Chondrocyte (in vitro differentiated cells): ENCODE measurements around the gene SPDEF. TPM values are rescaled to one million over a fixed set of nuclear protein-coding genes. Genes with fewer than 3 reads are reported as not detected.

Experiments used
- DNase-seq: peaks from one replicate; pipeline ENCODE4 v3.0.0; 2021; ENCODE audit warnings: mixed read lengths, low spot score
- H3K27ac Mint-ChIP-seq: one replicate; pipeline ENCODE4 v1.8.0; 2021; ENCODE audit warnings: mild to moderate bottlenecking, moderate library complexity, mixed read lengths; ENCODE audit not compliant: unreplicated experiment
- H3K27me3 Mint-ChIP-seq: 2 replicates; pipeline ENCODE4 v1.8.0; 2021; ENCODE audit warnings: low read depth, mixed read lengths
- H3K36me3 Mint-ChIP-seq: 2 replicates; pipeline ENCODE4 v1.8.0; 2021; ENCODE audit warnings: low read depth, mixed read lengths
- H3K4me1 Mint-ChIP-seq: 2 replicates; pipeline ENCODE4 v1.8.0; 2021; ENCODE audit warnings: low read depth, mild to moderate bottlenecking, mixed read lengths
- H3K4me3 Mint-ChIP-seq: one replicate; pipeline ENCODE4 v1.8.0; 2021; ENCODE audit warnings: mild to moderate bottlenecking, moderate library complexity, mixed read lengths; ENCODE audit not compliant: unreplicated experiment
- H3K9me3 Mint-ChIP-seq: 2 replicates; pipeline ENCODE4 v1.8.0; 2021; ENCODE audit warnings: low read depth, mixed read lengths
- CTCF ChIP-seq: fragments of 200-600 bp; sonication (generic); IDR thresholded peaks from 2 replicates; pipeline ENCODE4 v1.5.0; 2021; ENCODE audit warnings: antibody characterized with exemption, mild to moderate bottlenecking, moderate library complexity
- total RNA-seq: library from RNA; stranded (reverse); gene quantifications from 3 replicates; pipeline ENCODE4 v1.2.1, GENCODE V29; 2021

The SPDEF gene
- total RNA-seq, 1 donor from 2014 or later: 0.10 TPM

GRCh38 chr6:34553750-34554149 lies 2.4 kb downstream of the SPDEF start:
- Mint-ChIP-seq H3K27me3 (no peaks in the 10 kb centered on the region), H3K4me1 (no peaks in the 10 kb centered on the region), H3K27ac (no peak overlapping the region), H3K9me3 (no peaks in the 10 kb centered on the region), H3K36me3 (no peaks in the 10 kb centered on the region), H3K4me3 (no peak overlapping the region)
- TF ChIP-seq CTCF: no peak
- no peak for DNase-seq

DNA sequence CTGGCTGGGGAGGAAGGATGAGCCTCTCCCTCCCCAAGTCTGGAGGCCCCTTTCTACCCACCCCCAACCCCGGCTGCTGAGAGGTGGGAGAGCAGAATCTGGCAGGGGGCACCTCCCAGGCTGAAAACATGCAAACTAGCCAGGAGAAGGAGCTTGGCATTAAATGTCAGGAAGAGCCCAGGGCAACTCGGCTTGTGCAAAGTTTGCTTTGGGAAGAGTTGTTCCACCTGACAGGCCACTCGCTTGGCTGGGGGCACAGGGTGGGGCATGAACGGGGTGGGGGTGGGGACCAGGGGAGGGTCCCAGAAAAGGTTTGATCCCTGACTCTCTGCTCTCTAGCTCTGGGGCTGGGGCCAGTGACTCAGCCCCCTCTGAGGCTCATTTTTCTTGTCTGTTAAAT lies 3.0 kb downstream of the SPDEF start:
- Mint-ChIP-seq H3K4me1 (no peaks in the 10 kb centered on the region), H3K36me3 (no peaks in the 10 kb centered on the region), H3K9me3 (no peaks in the 10 kb centered on the region), H3K27me3 (no peaks in the 10 kb centered on the region), H3K4me3 (no peak overlapping the region), H3K27ac (no peak overlapping the region)
- no peak for DNase-seq
- TF ChIP-seq CTCF: no peak

DNA sequence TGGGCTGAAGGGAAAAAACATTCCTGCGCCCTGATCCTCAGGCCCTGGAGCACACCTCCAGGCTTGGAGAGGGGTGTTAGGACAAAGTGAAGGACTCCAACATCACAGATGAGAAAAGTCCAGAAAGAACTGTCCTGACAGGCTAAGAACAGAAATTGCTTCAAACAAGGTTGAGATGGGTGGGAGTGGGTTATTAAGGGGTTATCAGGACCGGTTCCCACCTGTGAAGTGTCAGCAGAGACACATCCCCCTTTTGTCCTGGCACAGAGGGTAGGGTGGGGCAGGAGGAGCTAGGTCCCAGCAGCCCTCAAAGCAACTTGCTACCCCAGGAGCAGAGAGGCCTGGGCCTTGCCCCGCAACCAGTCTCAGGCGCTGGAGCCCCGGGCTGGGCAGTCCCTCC lies 3.5 kb downstream of the SPDEF start:
- Mint-ChIP-seq H3K4me1 (peaks cover 2% of the 10 kb centered on the region), H3K27ac (no peak overlapping the region), H3K4me3 (no peak overlapping the region)

DNA sequence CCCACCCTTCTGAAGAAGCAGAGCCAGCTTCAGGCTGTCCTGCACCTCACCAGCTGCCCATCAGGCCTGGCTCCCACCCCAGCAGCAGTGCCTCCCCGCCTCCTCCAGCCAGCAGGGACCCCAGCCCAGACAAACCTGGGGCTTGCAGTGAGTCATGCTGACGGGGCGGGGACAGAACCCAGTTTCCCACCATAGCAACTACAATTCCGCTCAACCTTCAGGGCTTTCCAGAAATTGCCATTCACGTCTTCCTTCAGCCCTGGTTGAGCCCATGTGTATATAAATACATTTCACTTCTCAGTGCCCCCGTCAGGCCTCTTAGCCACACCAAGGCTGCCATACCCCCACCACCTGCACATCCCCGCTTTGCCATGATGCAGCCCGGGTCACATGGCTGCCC lies 4.4 kb downstream of the SPDEF start:
- peaks cover 9% of the 10 kb centered on the region for H3K4me1 Mint-ChIP-seq
- no peak overlapping the region for H3K4me3 Mint-ChIP-seq
- TF ChIP-seq CTCF: no peak
- H3K36me3 Mint-ChIP-seq: no peaks in the 10 kb centered on the region
- no peak overlapping the region for H3K27ac Mint-ChIP-seq
- H3K9me3 Mint-ChIP-seq: no peaks in the 10 kb centered on the region
- DNase-seq: no peak
- H3K27me3 Mint-ChIP-seq: no peaks in the 10 kb centered on the region

More for the DNA sequence above, 3.5 kb downstream of the SPDEF start:
- no peak for TF ChIP-seq CTCF
- no peaks in the 10 kb centered on the region for H3K27me3 Mint-ChIP-seq
- no peak for DNase-seq
- no peaks in the 10 kb centered on the region for H3K36me3 Mint-ChIP-seq
- H3K9me3 Mint-ChIP-seq: no peaks in the 10 kb centered on the region

- Mint-ChIP-seq H3K27ac (no peak overlapping the region), H3K36me3 (no peaks in the 10 kb centered on the region), H3K4me1 (peaks cover 19% of the 10 kb centered on the region), H3K27me3 (no peaks in the 10 kb centered on the region), H3K4me3 (no peak overlapping the region), H3K9me3 (no peaks in the 10 kb centered on the region)
- TF ChIP-seq CTCF: no peak
- DNase-seq: no peak
Measured at GRCh38 chr6:34549804-34550202, 6.3 kb downstream of the SPDEF start.
